Measurements from ENCODE around the gene METAP1D.

The METAP1D gene

GRCh38 chr2:172093416-172094293 is 93.9 kb downstream of the METAP1D start:
- no peak for DNase-seq

DNA sequence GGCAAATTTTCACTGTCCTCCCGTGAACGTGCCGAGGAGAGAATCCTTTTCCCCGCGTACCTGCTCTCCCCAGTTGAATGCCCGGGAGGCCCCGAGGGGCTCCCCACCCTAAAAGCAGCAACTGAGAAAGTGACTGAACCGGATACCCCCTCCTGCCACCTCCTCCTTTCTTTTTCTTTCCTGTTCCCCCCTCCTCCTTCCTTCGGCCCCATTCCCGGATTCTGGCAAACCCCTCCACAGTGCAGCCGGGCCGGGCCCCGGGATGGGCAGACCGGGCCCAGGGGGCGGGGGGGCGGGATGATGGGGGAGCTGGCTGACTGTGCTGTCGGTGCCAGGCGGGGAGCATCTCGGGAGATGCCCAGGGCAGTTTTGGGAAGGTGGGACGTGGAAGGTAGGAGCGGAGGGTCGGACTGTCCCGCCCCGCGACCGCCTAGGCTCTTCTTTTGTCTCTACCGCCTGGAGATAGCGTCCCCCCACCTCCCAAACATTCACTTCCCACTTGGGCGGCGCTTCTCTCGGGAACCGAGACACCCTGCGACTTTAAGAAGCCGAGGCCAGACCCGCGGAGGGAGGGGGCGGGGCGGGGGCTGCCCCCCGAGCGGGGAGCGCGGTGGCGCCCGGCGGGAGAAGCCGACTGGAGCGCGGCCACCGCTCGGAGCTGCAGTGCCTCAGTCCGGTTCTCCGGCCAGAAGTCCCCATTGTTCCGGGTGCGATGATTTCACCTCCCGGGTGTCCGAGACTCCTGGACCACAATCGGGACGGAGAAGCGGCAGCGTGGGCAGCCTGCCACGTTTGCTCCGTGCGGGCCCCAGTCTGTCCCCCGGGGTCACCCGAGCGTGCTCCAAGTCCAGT is 94.8 kb downstream of the METAP1D start:
- DNase-seq: no peak

DNA sequence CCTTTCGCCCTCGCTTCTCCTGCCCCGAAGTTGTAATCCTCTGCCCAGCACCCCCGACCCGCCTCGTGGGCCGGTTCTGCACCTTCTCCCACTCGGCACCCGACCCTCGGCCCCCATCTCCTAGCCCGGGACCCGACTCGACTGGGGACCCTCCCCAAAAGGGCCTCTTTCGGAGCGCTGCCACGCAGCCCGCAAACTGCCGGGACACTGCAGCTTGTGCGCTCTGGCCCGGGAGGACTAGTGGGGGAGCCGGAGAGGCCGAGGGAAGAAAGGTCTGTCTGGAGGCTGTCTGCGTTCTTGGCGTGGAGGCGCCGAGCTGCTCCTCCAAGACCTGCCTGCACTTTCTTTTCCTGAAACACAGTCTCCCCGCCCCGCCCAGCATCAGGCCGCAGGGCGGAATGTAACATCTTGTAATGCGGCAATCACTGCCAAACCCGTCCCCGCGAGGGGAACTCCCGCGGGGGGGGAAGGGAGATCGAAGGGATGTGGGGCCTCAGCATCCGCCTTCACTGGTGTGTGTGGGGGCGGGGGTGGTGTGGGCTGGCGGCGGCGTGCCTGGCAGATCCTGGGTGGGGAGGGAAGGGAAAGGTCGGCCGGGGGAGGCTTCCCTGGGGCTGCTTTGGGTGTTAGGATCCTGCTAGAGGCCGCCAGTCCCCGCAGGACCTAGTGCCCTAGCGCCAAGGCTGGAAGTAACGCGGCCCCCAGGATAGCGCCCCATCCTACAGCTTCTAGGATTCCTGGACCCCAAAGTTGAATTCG is 95.6 kb downstream of the METAP1D start:
- peak; percentile 57 to 72 (median 65) for DNase-seq

- DNase-seq: no peak
Observed at GRCh38 chr2:172095905-172096625, 96.3 kb downstream of the METAP1D start.

GRCh38 chr2:172096626-172097547 is 97.1 kb downstream of the METAP1D start:
- no peak for DNase-seq

DNA sequence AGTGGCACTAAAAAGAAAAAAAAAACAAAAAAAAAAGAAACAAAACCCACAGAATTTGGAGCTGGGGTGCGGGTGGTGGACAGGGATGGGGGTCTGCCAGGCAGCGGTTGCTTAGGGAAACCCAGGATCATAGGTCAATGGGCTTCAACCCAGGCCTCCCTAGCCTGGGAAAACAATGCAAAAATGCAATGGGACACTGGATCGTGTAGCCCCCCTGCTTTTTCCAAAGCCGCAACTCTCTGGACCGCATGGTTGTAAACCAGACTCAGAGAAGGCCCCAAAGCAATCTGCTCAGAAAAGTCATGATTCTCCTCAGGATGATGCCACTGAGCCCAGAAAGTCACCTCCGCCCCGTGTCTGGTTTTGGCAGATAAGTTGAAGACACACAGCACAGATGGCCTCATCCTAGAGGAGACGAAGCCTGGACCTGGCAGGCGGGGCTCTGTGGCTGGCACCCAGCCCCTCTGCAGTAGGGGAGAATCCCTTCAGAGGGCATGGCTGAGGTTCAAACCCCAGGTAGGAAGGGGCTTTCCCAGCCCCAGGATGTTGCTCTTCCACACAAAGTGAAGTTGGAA is 97.9 kb downstream of the METAP1D start:
- no peak for DNase-seq

DNA sequence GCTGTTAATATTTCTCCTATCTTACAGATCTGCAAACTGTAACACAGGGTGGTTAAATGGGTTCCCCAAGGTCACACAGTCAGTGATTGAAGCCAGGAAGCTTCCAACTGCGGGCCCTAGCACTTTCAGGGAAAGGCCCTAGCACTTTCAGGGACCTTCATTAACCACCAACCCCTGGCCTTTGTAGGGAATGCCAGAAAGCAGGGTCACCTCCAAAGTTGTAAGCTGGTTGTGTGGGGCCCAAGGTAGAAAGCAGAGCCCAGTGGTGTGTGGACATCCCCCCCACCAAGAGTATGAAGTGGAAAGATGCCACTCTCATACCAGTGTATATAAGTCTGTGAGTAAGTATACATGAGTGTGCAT is 98.5 kb downstream of the METAP1D start:
- DNase-seq: no peak

- no peak for DNase-seq
Observed at GRCh38 chr2:172098650-172099471, 99.1 kb downstream of the METAP1D start.

DNA sequence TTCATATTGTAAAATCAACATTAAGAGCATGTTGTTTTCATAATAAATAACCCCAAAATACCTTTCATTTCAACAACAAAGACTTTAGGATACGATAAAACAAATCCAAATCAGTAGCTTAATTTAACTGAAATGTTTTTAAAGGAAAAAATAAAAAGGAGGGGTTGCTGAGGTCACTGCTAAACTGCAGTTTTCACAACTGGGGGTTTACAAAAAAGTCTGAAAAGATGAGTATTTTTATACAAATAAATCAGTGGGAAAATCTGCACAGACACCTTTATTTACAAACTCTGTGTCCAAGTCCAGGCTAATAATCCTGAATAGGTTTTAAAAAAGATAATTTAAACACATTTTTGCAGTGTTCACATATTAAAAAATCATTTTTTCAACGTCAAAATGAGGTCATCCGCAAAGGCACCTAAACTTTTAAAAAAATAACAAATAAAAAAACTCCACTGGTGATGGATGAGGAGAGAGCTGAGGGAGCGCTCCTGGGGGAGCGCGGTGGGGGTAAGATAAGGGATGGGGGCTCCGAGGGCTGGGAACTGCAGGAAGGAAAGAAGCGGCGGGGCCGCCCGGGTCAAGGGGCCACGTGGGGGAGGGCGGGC is 99.8 kb downstream of the METAP1D start:
- no peak for DNase-seq

GRCh38 chr2:172100080-172100934 is 100.6 kb downstream of the METAP1D start:
- no peak for DNase-seq

- DNase-seq: no peak
Observed at GRCh38 chr2:172100935-172101820, 101.4 kb downstream of the METAP1D start.

DNA sequence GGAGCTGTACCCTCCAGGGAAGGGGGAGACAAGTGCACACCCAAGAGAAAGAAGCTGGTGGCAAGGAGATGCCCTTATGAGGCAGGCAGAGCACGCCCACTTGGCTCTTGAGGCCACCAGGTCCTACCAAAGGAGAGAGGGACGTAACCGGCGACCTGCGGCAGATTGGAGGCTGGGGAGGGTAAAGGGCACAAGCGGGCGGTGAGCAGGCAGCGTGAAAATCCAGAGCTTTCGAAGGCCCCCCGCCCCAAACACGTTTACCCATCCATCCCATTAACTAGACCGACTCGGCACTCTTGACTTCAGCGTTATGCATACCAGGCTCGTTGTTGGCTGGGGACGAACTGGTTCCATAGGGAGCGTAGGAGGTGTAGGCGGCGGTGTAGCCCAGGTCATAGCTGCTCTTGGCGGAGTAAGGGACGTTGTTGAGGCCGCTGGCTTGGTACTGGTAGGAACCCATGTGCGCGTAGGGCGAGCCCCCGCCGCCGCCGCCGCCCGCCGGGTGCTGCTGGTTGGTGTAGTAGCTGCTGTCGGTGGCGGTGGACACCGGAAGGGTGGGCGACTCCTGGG is 102.2 kb downstream of the METAP1D start:
- no peak for DNase-seq

DNA sequence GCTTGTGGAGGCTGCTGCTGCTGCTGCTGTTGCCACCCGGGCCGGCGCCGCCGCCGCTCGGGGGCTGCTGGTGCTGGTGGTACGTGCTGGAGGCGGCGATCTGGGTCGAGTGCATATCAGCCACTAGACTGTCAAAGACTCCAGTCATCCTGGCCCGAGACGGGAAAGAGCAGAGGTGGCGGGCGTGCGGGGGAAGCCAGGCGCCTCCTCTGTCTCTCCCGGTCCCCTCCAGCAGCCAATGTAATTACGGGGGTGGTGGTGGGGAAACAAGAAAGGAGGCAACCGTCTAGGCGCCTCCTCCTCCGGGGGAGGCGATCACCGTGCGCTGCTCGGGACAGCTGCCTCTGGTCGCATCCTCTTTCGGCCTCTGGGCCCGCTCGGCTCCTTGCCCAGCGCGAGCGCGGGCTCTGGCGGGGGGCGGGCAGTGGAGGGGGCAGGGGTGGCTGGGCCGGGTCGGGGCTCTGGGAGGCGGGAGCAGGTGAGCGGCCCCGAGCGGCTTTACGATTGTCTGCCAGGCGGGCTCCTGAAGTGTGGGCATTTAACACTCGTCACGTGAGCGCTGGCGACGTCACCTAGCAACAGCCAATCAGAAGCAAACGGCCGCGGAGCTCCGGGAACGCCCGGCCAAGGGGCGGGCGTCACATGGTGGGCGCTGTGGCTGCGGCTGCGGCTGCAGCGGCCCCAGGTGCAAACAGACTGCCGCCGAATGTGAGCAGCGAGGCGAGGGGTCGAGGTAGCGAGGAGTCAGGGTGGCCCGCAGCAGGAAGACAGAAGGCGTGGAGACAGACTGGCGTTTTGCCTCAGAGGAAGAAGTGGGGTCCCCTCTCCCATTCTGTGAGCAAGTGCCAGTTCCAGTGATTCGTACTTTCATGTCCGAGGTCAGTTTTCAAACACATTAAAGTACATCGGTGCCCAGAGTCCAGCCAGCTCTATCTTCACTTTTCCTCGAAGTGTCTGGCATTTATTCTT is 102.9 kb downstream of the METAP1D start, which contains the start of gene DLX2:
TSS of gene DLX2 (minus strand) at position 510 of the 969 bp plus-strand sequence. CDS start at position 148, 362 bp downstream.
- DNase-seq: peak in 4 of 5 donors; percentile 48 to 70 (median 52)

- DNase-seq: peak in 3 of 5 donors; percentile 52 to 62 (median 56)
Observed at GRCh38 chr2:172103471-172104272, 103.9 kb downstream of the METAP1D start.

All from T-helper 1 cell (primary cell).